GM19452 (cell line): ENCODE data around the gene ERCC1.

Source experiments
- ATAC-seq: cut with Tn5 transposase; IDR thresholded peaks from one replicate; pipeline ENCODE4 v1.9.1; 2021; ENCODE audit not compliant: unreplicated experiment

ERCC1 gene

DNA sequence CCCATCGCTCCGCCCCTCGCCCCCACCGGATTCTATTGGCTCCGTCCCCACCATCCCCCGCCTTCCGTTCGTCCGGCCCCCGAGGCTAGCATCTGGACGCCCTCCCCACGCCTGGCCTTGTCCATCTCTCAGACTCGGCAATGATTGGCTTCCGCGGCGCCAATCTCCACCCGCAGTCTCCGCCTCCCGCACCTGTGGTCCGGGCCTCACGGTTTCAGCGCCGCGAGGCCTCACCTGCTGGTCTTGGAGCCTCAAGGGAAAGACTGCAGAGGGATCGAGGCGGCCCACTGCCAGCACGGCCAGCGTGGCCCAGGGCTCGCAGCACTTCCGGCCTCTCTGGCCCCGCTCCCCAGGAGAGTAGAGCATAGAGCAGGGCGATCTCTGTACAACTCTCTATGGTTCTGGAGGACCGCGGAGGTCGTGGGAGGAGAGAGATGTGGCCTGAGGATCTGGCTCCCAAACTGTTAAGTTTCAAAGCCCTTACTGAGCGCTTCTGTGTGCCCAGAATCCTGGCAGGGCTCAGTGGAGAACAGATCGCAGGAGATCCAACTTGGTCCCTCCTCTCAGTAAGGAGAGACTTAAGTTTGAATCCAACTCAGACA, at the start of gene ERCC1:
TSS of gene ERCC1 (minus strand) at position 329 of the 602 bp plus-strand sequence. CDS start 543 bp downstream, outside the sequence.
- ATAC-seq: peak; percentile 57

DNA sequence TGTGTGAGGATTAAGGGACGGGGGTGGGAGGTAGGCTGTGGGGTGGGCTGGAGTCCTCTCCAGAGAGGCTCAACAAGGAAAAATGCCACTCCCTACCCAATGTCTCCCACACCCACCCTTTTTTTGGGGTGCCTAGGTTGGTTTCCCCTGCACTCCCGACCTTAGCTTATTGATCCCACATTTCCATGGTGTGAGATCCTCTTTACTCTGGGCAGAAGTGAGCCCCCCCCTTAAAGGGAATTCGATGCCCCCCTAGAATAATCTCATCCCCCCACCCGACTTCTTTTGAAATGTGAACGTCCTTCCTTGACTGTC, 49.6 kb upstream of the ERCC1 start:
- no peak for ATAC-seq

DNA sequence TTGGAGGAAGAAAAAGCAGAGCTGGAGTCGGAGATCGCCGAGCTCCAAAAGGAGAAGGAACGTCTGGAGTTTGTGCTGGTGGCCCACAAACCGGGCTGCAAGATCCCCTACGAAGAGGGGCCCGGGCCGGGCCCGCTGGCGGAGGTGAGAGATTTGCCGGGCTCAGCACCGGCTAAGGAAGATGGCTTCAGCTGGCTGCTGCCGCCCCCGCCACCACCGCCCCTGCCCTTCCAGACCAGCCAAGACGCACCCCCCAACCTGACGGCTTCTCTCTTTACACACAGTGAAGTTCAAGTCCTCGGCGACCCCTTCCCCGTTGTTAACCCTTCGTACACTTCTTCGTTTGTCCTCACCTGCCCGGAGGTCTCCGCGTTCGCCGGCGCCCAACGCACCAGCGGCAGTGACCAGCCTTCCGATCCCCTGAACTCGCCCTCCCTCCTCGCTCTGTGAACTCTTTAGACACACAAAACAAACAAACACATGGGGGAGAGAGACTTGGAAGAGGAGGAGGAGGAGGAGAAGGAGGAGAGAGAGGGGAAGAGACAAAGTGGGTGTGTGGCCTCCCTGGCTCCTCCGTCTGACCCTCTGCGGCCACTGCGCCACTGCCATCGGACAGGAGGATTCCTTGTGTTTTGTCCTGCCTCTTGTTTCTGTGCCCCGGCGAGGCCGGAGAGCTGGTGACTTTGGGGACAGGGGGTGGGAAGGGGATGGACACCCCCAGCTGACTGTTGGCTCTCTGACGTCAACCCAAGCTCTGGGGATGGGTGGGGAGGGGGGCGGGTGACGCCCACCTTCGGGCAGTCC, 49.0 kb upstream of the ERCC1 start:
- no peak for ATAC-seq

DNA sequence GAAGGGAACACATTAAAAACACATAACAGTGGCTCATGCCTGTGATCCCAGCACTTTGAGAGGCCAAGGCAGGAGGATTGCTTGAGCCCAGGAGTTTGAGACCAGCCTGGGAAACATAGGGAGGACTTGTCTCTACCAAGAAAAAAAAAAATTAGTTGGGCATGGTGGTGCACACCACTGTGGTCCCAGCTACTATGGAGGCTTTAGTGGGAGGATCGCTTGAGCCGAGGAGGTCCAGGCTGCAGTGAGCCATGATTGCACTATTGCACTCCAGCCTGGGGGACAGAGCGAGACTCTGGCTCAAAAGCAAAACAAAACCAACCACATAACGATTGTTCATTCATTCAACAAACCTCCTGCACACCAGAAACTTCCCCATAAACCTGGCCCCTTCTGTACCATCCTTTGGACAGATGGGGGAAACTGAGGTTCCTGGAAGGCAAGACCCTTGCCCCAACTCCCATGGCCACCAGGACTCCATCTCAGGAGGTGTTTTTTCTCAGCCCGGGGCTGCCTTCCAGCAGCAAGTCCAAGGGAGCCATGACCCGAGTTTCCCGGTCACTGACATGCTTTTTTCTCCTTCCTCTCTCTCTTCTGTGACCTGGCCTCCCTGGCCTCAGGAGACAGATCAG, 48.3 kb upstream of the ERCC1 start:
- ATAC-seq: no peak

DNA sequence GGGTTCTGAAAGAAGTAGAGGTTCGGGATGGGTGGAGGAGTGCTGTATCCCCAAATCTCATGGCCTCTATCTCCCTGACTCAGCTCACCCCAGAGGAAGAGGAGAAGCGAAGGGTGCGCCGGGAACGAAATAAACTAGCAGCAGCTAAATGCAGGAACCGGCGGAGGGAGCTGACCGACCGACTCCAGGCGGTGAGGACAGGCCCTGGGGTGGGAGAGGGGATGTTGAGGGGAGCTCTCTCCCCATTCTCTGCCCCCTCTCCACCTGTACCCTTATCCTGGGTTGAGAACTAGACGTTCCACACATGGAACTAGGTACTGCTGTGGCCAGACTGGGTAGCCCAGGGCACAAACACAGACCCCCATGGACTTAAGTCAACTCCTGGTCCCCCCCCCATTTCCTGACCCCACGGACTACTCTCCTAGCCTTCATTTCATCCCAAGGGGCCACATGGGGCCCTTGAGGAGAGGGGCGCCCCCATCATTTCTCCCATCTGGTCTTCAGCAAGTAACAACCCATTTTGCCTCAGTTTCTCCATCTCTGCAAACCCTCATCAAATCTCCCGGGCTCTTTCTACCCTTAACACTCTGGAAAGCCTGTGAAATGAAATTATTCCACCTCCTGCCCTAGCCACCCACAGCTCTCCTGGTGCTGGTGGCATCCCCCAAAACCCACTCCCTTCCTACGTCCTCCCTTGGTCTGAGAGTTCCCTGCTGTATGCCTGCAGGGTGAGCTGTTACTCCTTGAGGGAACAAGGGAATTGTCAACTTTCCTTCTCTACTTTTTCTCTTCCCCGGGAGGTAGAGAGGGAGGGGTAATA, 47.6 kb upstream of the ERCC1 start:
- ATAC-seq: no peak

DNA sequence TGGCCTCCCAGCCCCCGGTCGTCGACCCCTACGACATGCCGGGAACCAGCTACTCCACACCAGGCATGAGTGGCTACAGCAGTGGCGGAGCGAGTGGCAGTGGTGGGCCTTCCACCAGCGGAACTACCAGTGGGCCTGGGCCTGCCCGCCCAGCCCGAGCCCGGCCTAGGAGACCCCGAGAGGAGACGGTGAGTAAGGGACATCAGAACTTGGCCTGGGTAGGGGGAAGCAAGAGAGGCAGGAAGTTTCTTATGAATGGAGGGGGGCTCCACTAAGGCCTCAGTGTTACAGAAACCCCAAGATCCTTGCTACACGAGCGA, 47.0 kb upstream of the ERCC1 start:
- no peak for ATAC-seq

DNA sequence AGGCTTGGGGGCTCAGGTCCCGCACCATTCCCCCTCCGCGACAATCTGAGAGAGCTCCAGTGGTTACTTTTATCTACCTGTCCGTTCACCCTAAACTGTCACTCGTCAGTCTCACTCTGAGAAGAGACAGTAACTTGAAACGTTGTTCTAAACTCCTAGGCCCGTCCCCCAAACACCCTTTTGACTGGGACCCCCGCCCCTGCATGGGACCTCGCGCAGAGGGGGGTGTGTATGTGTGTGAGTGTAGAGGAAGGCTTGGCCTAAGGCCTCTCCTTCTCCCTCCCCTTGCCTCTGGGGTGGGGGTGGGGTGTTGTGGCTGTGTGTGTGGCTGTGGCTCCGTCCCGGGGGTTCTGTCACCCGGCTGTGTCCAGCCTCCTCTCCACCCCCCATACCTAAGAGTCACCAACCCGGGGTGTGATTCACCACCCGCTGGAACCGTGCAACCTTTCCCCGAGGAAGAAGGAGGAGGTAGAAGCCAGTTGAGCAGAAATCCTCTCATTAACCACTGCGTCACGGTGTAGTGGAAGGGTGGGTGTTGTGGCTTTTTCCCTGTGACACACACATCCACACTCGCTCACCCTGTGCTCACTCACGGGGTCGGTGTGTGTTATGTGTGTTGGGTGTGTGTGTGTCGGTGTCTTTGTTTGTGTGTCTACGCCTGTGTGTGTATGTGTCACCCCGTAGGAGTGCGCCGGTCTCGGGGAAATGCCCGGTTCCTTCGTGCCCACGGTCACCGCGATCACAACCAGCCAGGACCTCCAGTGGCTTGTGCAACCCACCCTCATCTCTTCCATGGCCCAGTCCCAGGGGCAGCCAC, 46.4 kb upstream of the ERCC1 start:
- no peak for ATAC-seq

DNA sequence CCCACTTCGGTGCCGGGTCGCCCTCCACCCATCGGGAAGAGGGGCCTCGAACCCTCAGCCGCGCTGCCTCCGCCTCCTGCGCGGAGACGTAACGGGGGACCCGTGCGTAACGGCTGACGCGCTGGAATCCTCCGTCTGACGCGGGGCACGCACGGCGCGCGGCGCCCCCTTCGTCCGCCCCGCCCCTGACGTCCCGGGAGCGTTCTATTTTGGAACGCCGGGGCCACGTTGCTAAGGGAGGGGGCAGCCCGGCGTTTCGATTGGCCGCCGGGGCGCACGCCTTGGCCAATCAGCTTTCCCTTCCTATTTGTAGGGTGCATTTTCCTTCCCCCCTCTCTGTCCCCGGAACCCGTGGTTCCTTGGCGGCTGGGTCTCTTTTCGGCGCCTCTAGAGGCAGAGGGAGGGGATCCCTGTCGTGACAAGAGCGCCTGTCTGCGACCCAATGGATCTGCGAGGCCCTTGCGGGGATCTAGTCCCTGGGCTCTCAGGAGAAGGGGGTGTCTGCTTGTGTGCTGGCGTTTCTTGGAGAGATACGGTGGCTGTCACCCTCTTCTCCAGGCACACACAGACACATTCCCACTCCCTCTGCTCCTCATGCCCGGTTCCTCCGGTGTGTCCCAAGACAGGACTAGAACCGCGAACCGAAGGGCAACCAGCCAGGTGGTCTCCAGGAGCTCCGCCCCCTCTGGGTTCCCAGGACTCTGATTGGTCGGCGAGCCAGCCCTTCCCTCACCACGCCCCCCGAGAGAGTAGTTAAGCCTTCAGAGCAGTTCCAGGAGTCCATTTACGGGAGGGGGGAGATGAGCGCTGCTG, 45.6 kb upstream of the ERCC1 start:
- ATAC-seq: peak; percentile 63

DNA sequence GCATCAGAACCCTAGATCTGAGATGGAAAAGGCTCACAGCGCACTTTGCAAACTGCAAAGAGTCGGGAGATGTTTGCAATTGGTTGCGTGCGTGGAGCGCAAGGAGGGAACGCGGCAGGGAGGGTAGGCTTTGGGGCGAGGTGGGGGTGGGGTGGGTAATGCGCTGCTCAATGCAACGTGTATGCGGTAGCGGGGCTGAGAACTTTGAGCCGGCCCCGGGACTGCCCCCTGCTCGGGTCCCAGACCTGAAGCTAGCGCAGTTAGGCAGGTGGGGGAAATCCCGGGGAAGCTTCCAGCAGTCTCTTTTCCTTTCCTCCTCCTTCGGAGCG, 45.0 kb upstream of the ERCC1 start:
- ATAC-seq: peak; percentile 21

DNA sequence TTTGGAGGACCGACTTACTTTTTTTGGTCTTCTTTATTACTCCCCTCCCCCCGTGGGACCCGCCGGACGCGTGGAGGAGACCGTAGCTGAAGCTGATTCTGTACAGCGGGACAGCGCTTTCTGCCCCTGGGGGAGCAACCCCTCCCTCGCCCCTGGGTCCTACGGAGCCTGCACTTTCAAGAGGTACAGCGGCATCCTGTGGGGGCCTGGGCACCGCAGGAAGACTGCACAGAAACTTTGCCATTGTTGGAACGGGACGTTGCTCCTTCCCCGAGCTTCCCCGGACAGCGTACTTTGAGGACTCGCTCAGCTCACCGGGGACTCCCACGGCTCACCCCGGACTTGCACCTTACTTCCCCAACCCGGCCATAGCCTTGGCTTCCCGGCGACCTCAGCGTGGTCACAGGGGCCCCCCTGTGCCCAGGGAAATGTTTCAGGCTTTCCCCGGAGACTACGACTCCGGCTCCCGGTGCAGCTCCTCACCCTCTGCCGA, 44.5 kb upstream of the ERCC1 start:
- no peak for ATAC-seq

DNA sequence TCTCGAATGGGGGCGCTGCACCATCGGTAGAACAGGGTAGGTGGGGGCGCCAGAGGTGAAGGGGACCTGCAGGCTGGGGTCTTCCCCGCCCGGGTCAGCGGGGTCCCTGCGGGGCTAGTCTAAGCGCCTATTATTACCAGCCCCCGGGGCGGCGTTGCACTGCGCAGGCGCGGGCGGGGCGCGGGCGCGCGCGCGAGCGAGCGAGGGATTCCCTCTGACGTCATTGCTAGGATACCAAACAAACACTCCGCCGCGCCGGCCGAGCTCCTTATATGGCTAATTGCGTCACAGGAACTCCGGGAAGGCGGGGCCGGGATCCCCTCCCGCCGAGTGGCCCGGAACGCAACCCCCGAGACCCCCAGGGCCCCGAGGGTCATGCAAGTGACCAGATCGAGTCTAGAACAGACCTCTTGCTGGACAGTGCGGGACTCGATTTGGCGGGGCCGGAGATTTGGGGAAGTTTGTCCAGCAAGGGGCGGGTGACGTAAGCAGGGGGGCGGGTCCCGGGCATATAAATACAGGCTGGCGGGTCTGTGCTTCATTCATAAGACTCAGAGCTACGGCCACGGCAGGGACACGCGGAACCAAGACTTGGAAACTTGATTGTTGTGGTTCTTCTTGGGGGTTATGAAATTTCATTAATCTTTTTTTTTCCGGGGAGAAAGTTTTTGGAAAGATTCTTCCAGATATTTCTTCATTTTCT, 43.9 kb upstream of the ERCC1 start, which contains the start of gene FOSB:
TSS of gene FOSB (plus strand) at position 541 of the 703 bp plus-strand sequence. CDS start 591 bp downstream, outside the sequence.
- ATAC-seq: peak; percentile 47

DNA sequence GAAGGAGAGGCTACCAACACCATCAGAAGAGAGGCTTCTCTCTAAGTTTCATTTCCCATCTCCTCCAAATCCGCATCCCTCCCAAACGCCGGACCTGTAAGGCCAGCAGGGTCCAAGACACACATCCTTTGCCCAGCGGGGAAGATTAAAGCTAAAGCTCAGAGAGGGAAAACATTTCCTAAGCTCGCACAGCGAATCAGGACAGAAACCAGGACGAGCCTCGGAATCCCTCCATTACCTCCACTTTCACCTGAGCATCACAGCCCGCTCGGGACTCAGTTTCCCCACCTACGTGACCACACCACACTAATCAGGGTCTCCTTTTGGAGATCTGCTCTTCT, 43.4 kb upstream of the ERCC1 start:
- ATAC-seq: no peak

DNA sequence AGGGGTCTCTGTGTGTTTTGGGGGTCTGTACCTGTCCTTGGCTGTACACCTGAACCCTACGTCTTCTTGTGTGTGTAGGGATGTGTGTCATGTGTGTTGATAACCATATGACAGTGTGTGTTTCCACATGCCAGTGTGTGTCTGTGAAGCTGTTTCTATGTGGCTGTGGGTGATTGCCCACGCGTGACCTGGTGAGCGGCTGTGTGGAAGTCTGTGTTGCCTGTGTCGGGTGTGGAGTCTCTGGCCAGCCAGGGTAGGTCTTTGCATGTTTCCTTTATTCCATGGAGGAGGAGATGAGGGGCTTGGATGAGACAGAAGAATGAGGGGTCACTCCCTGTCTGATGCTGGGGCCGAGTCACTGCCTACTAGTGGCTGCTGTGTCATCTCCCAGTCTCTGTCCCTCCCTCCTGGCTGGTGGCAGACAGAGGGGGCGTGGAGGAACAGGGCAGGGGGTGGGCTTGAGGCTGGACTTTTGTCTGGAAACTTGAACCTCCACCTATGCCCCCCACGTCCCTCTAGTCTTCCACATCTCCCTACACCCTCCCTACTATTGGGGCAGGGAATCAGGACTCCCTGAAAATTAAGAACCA, 41.2 kb upstream of the ERCC1 start:
- ATAC-seq: no peak

DNA sequence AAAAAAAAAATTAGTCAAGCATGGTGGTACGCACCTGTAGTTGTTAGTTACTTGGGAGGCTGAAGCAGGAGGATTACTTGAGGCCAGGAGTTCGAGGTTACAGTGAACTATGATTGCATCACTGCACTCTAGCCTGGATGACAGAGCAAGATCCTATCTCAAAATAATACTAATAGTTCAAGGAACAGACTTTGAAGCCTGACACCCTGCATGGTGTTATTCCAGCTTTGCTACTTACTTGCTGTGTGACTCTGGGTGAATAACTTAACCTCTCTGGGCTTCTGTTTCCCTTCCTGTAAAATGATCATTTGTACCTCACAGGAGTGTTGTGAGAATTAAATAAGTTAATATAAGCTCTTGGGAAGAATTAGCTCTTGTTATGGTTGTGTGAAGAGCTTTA, 40.6 kb upstream of the ERCC1 start:
- no peak for ATAC-seq

DNA sequence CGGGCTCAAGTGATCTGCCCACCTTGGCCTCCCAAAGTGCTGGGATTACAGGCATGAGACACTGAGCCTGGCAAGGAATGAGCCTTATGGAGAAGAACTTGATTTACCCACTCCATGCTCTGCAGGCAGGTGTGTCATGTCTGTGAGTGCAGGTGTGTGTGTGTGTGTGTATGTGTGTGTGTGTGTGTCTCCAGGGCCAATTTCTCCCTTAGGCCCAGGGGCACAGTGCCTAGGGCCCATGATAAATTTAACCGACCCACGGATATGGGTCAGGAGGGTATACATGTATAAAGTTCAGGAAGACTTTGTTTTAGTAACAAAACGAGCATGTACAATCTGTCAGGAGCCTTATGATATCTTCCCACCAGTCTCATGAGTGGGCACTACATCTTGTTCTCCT, 39.5 kb upstream of the ERCC1 start:
- no peak for ATAC-seq

DNA sequence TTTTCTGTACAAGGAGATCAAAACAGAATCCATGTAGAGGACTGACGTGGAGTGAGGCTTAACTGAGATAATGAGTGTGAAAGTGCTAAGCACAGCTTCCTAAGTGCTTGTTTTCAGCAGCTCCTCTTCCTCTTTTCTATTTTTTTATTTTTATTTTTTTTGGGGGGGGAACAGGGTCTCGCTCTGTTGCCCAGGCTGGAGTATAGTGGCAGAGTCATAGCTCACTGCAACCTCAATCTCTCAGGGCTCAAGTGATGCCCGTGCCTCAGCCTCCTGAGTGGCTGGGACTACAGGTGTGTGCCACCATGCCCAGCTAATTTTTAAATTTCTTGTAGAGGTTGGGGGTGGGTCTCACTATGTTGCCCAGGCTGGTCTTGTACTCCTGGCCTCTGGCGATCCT, 38.5 kb upstream of the ERCC1 start:
- ATAC-seq: no peak

DNA sequence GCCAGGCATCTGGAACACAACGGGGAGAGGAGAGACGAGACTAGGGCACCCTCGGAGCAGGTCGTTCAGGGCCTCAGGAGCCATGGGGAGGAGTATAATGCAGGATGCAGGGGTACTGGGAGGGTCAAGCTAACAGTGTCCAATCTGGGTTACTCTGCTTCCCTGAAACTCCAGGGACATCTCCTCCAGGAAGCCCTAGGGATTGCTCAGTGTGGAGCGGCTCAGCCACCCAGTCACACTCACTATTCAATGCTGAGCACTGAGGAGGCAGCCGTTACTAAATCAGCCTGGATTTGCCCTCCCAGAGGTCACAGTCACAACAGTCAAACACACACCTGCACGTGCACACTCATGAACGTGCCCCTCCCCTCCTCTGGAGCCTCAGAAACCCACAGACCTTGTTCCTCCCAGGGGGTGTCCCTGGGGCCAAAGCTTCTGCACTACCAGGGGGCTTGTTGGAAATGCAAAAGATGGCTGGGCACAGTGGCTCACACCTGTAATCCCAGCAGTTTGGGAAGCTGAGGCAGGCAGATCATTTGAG, 37.2 kb upstream of the ERCC1 start:
- ATAC-seq: no peak

DNA sequence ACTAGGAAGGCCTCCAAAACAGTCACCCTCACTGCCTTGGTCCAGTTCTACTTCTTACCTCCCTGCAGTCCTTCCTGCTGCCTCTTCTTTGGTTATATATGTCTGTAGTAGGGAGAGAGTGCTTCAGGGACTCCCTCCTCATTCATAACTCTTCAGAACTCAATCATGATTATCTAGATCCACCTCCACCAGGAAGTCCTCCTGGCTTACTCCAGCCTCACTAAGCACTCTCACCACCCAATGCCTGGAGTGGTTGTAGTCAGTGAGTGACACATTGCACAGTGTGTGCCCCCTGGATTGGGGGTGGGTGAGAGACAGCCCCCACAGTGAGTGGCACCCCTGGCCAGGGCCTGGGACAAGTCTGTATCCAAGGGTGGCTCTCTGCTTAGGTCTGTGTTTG, 34.1 kb upstream of the ERCC1 start:
- ATAC-seq: no peak

DNA sequence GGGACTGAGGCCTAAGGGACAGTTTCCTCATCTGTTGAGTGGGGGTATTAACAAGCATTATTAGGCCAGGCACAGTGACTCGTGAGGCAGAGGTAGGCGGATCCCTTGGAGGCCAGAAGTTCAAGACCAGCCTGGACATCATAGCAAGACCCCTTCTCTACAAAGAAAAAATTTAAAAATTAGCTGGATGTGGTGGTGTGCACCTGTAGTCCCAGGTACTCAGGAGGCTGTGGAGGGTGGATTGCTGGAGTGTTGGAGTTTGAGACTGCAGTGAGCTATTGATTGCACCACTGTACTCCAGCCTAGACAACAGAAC, 32.7 kb upstream of the ERCC1 start:
- no peak for ATAC-seq
